AG09309 (cell line): Measurements from ENCODE around the gene TCF4.

Experiments used
- DNase-seq: peaks from one replicate; pipeline ENCODE4 v3.0.0-alpha.2; 2010; ENCODE audit warnings: low read depth
- H3K4me3 ChIP-seq: 2 replicates; pipeline ENCODE4 v1.5.1; 2011; ENCODE audit warnings: mild to moderate bottlenecking, low read depth, low read length, moderate library complexity; ENCODE audit not compliant: control insufficient read depth
- CTCF ChIP-seq: IDR thresholded peaks from 2 replicates; pipeline ENCODE4 v1.5.1; 2011; ENCODE audit warnings: mild to moderate bottlenecking, low read depth, low read length, inconsistent platforms; ENCODE audit not compliant: insufficient read depth, control insufficient read depth; ENCODE audit errors: missing control alignments

Gene TCF4

GRCh38 chr18:55229682-55230081, 358.3 kb downstream of the TCF4 start:
- no peak overlapping the region for H3K4me3 ChIP-seq
- DNase-seq, result no peak
- TF ChIP-seq CTCF, result no peak

- no peak for DNase-seq
- H3K4me3 ChIP-seq, result no peak overlapping the region
- no peak for TF ChIP-seq CTCF
These were observed 359.3 kb downstream of the TCF4 start for GRCh38 chr18:55228707-55229106.

- no peak overlapping the region for H3K4me3 ChIP-seq
- TF ChIP-seq CTCF, result peak; percentile 3
- DNase-seq, result no peak
These were observed 359.8 kb downstream of the TCF4 start for GRCh38 chr18:55228191-55228590.

- H3K4me3 ChIP-seq, result no peak overlapping the region
- no peak for TF ChIP-seq CTCF
- DNase-seq, result no peak
These were observed 360.2 kb downstream of the TCF4 start for GRCh38 chr18:55227771-55228170.

GRCh38 chr18:55226044-55226443, 361.9 kb downstream of the TCF4 start:
- no peak overlapping the region for H3K4me3 ChIP-seq
- DNase-seq, result no peak
- no peak for TF ChIP-seq CTCF

GRCh38 chr18:55224086-55224625, 363.8 kb downstream of the TCF4 start:
- no peak for DNase-seq
- H3K4me3 ChIP-seq, result no peak overlapping the region
- no peak for TF ChIP-seq CTCF

GRCh38 chr18:55221622-55222021, 366.4 kb downstream of the TCF4 start:
- no peak for TF ChIP-seq CTCF
- H3K4me3 ChIP-seq, result no peak overlapping the region
- DNase-seq, result no peak
